GM23338 (cell line): Measurements from ENCODE around the gene NME4. TPM values are rescaled to one million over a fixed set of nuclear protein-coding genes. Genes with fewer than 3 reads are reported as not detected.
A peak's percentile ranks its signal among the peaks of the same experiment; 100 is the strongest.

ENCODE experiments used
- ATAC-seq: fragments of 200-7000 bp; cut with Tn5 transposase; 3 replicates; pipeline ENCODE4 v1.9.1; 2020
- DNase-seq: peaks from one replicate; pipeline ENCODE4 v3.0.0-alpha.2; 2015; ENCODE audit warnings: low spot score
- H2AFZ ChIP-seq: fragments of 200-600 bp; sonication (generic); 2 replicates; pipeline ENCODE4 v1.8.0; 2016; ENCODE audit warnings: antibody characterized with exemption, mild to moderate bottlenecking, moderate library complexity
- H3F3A ChIP-seq: fragments of 200-600 bp; sonication (generic); replicated peaks from 2 replicates; pipeline ENCODE4 v1.8.0; 2017; ENCODE audit warnings: antibody characterized with exemption, mixed run types, low read depth
- H3K27ac ChIP-seq: fragments of 200-600 bp; sonication (generic); 2 replicates; pipeline ENCODE4 v1.6.1; 2016; ENCODE audit warnings: low read depth
- H3K27me3 ChIP-seq: fragments of 200-600 bp; sonication (generic); 2 replicates; pipeline ENCODE4 v1.8.0; 2016; ENCODE audit warnings: mild to moderate bottlenecking, mixed run types, moderate library complexity; ENCODE audit not compliant: insufficient read depth
- H3K36me3 ChIP-seq: fragments of 200-600 bp; sonication (generic); 2 replicates; pipeline ENCODE4 v1.8.0; 2016; ENCODE audit warnings: mild to moderate bottlenecking; ENCODE audit not compliant: insufficient read depth
- H3K4me1 ChIP-seq: fragments of 200-600 bp; sonication (generic); 2 replicates; pipeline ENCODE4 v1.8.0; 2016; ENCODE audit warnings: mild to moderate bottlenecking, moderate library complexity; ENCODE audit not compliant: insufficient read depth
- H3K4me2 ChIP-seq: fragments of 200-600 bp; sonication (generic); 2 replicates; pipeline ENCODE4 v1.7.1; 2017; ENCODE audit warnings: mixed run types
- H3K4me3 ChIP-seq: fragments of 200-600 bp; sonication (generic); 2 replicates; pipeline ENCODE4 v1.6.1; 2016; ENCODE audit warnings: mixed run types
- H3K79me2 ChIP-seq: fragments of 200-600 bp; sonication (generic); replicated peaks from 2 replicates; pipeline ENCODE4 v1.8.0; 2017; ENCODE audit warnings: mild to moderate bottlenecking; ENCODE audit not compliant: insufficient read depth
- H3K9me2 ChIP-seq: fragments of 200-600 bp; sonication (generic); 2 replicates; pipeline ENCODE4 v1.8.0; 2017; ENCODE audit not compliant: insufficient read depth
- H4K20me1 ChIP-seq: fragments of 200-600 bp; sonication (generic); replicated peaks from 2 replicates; pipeline ENCODE4 v1.8.0; 2017; ENCODE audit warnings: mild to moderate bottlenecking; ENCODE audit not compliant: insufficient read depth
- H3K27ac Mint-ChIP-seq: 2 replicates; pipeline ENCODE4 v1.8.0; 2020; ENCODE audit warnings: inconsistent platforms, mild to moderate bottlenecking, moderate library complexity, mixed read lengths
- H3K27me3 Mint-ChIP-seq: 3 replicates; pipeline ENCODE4 v1.8.0; 2022; ENCODE audit warnings: low read depth, mild to moderate bottlenecking, moderate library complexity, mixed read lengths, inconsistent platforms; ENCODE audit not compliant: insufficient read depth, poor library complexity
- H3K36me3 Mint-ChIP-seq: 3 replicates; pipeline ENCODE4 v1.8.0; 2021; ENCODE audit warnings: low read depth, mild to moderate bottlenecking, inconsistent platforms, moderate library complexity, mixed read lengths
- H3K4me1 Mint-ChIP-seq: 3 replicates; pipeline ENCODE4 v1.8.0; 2020; ENCODE audit warnings: mild to moderate bottlenecking, inconsistent platforms, mixed read lengths
- H3K4me3 Mint-ChIP-seq: 3 replicates; pipeline ENCODE4 v1.8.0; 2021; ENCODE audit warnings: moderate library complexity, mild to moderate bottlenecking, inconsistent platforms, mixed read lengths
- H3K9me3 Mint-ChIP-seq: 3 replicates; pipeline ENCODE4 v1.8.0; 2020; ENCODE audit warnings: moderate library complexity, mild to moderate bottlenecking, inconsistent platforms, mixed read lengths
- CREB1 ChIP-seq: fragments of 250-450 bp; sonication (Bioruptor Pico); IDR thresholded peaks from 2 replicates; pipeline ENCODE4 v1.5.0; 2020; ENCODE audit warnings: low read depth, mild to moderate bottlenecking, moderate library complexity
- EZH2 ChIP-seq: fragments of 200-600 bp; sonication (generic); IDR thresholded peaks from one replicate; pipeline ENCODE4 v1.8.0; 2017; ENCODE audit warnings: antibody characterized with exemption, mild to moderate bottlenecking, low read depth; ENCODE audit not compliant: unreplicated experiment
- JUNB ChIP-seq: IDR thresholded peaks from one replicate; pipeline ENCODE4 v1.6.1; 2016; ENCODE audit warnings: antibody characterized with exemption; ENCODE audit not compliant: unreplicated experiment
- NANOG ChIP-seq: IDR thresholded peaks from 2 replicates; pipeline ENCODE4 v1.6.1; 2016; ENCODE audit warnings: antibody characterized with exemption, borderline replicate concordance
- POLR2AphosphoS5 ChIP-seq: IDR thresholded peaks from 2 replicates; pipeline ENCODE4 v1.6.1; 2016; ENCODE audit warnings: antibody characterized with exemption, low read depth
- STAT1 ChIP-seq: IDR thresholded peaks from one replicate; pipeline ENCODE4 v1.6.1; 2016; ENCODE audit warnings: antibody characterized with exemption; ENCODE audit not compliant: unreplicated experiment
- ZNF114 ChIP-seq: fragments of 250-450 bp; sonication (Bioruptor Pico); IDR thresholded peaks from 2 replicates; pipeline ENCODE4 v1.5.0; 2020; ENCODE audit warnings: mild to moderate bottlenecking, moderate library complexity
- ZNF331 ChIP-seq: fragments of 250-450 bp; sonication (Bioruptor Pico); IDR thresholded peaks from 2 replicates; pipeline ENCODE4 v1.5.0; 2020; ENCODE audit warnings: low read depth, mild to moderate bottlenecking, moderate library complexity
- polyA plus RNA-seq: library from polyadenylated mRNA; unstranded; fragments of >200 nt; fragmentation: Nextera tagmentation; extraction: Ambion mirVana; gene quantifications from 2 replicates; pipeline ENCODE4 v1.2.1, GENCODE V29; 2016
- total RNA-seq: library from RNA; depleted of rRNA; stranded (reverse); fragments of >200 nt; shearing (Covaris generic); gene quantifications from 2 replicates; pipeline ENCODE4 v1.2.3, GENCODE V29; 2014
- TF ChIP-seq, protein P1 (sequence below): IDR thresholded peaks from one replicate; pipeline ENCODE4 v1.6.1; 2018; ENCODE audit warnings: antibody characterized with exemption; ENCODE audit not compliant: unreplicated experiment
- TF ChIP-seq, protein P2 (sequence below), 2 experiments: fragments of 200-600 bp in 1 of 2; sonication (generic) in 1 of 2; conservative IDR thresholded peaks; 2 replicates each; pipeline versions ENCODE4 v1.5.1 to v1.6.1; 2016 to 2017; ENCODE audit warnings: antibody characterized with exemption in 2 of 2, low read depth in 2 of 2, mild to moderate bottlenecking in 2 of 2, moderate library complexity in 1 of 2
- TF ChIP-seq, protein P3 (sequence below): IDR thresholded peaks from 2 replicates; pipeline ENCODE4 v1.6.1; 2016; ENCODE audit warnings: antibody characterized with exemption

NME4 gene
- total and polyA plus RNA-seq, 2 experiments from 2014 or later = 249 to 511 TPM

DNA sequence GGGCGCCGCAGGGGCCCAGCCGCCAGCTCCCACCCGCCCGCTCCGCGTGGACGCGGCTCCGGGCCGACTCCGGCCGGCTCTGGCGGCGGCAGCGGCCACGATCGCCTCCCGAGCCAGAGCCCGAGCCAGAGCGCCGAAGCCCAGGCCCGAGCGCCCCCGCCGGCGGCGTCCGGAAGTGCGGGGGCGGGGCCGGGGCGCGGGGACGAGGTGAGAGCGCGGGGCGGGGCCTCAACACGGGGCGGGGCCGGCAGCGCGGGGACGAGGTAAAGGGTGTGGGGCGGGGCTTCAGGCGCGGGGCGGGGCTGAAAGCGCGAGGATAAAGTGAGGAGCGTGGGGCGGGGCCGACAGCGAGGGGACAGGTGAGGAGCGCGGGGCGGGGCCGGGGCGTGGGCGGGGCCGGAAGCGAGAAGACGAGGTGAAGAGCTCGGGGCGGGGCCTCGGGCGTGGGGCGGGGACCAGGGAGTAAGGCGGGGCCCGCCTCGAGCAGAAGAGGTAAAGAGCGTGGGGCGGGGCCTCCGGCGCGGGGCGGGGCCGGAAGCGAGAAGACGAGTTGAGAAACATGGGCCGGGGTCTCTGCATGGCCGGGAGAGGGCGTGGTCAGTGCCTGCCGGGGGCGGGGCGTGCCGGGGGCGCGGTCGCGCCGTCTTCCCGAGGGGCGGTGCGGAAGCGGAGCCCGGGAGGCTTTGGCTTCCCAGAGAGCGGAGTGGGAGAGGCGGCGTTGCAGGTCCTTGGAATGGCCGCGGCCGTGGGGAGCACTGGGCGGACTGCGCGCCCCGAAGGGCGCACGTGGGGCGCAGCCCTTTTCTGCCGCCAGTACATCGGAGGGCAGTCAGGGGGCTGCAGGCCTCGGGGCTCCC lies 44.2 kb upstream of the NME4 start, which contains the start of gene AXIN1 (continued):
- TF ChIP-seq, protein P1, sequence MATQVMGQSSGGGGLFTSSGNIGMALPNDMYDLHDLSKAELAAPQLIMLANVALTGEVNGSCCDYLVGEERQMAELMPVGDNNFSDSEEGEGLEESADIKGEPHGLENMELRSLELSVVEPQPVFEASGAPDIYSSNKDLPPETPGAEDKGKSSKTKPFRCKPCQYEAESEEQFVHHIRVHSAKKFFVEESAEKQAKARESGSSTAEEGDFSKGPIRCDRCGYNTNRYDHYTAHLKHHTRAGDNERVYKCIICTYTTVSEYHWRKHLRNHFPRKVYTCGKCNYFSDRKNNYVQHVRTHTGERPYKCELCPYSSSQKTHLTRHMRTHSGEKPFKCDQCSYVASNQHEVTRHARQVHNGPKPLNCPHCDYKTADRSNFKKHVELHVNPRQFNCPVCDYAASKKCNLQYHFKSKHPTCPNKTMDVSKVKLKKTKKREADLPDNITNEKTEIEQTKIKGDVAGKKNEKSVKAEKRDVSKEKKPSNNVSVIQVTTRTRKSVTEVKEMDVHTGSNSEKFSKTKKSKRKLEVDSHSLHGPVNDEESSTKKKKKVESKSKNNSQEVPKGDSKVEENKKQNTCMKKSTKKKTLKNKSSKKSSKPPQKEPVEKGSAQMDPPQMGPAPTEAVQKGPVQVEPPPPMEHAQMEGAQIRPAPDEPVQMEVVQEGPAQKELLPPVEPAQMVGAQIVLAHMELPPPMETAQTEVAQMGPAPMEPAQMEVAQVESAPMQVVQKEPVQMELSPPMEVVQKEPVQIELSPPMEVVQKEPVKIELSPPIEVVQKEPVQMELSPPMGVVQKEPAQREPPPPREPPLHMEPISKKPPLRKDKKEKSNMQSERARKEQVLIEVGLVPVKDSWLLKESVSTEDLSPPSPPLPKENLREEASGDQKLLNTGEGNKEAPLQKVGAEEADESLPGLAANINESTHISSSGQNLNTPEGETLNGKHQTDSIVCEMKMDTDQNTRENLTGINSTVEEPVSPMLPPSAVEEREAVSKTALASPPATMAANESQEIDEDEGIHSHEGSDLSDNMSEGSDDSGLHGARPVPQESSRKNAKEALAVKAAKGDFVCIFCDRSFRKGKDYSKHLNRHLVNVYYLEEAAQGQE = no peak

DNA sequence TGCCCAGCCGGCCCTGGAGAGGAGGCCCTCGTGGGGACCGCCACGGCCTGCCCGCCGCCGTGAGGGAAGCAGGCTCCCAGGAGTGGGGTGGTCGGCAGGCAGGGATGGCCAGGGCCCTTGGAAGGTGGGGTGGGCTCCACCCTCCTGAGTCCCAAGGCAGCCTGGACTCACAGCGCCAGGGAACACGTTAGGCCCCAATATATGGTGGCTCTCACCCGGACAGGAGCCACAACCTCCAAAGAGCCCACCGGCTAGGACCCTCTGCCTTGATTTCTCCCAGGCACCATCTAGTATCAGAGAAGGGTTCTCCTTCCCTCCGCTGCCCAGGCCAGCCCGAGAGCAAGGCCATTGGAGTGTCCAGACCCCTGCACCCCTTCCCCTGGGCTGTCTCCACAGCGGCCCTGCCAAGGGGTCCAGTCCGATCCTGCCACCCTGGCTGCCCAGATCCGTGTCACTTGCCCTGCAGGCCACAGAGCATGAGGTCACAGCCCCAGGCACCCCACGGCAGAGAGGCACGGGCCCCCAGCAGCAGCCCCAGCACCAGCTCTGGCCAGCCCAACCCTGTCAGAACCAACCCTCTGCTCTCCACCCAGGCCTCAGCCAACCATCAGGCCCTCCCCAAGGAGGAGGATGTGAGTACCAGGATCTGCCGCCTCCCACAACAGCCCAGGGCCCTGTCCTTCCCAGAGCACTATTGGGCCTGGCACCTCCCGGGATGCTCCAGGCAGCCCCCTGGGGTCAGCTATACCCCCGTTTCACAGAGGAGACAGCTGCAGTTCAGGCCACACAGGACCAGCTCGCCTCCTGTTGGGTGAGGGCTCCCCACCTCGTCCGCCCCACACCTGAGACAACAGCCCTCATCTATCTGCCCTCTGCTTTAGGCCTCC lies 43.4 kb upstream of the NME4 start:
- Histone ChIP-seq H3K79me2 (peaks cover 33% of the 10 kb centered on the region), H3K27ac (no peak overlapping the region), H3F3A (peaks cover 3% of the 10 kb centered on the region; the same call in 1 of the 2 replicates), H3K27me3 (no peaks in the 10 kb centered on the region), H4K20me1 (peaks cover 19% of the 10 kb centered on the region), H2AFZ (no peak overlapping the region), H3K9me2 (no peaks in the 10 kb centered on the region), H3K36me3 (no peaks in the 10 kb centered on the region), H3K4me1 (no peaks in the 10 kb centered on the region; the same call in 1 of the 2 replicates), H3K4me2 (peak overlapping the region; percentile 81), H3K4me3 (peak overlapping the region; percentile 56)
- H3K4me3 Mint-ChIP-seq = peak overlapping the region; percentile 14; the same call in 1 of the 3 replicates
- no peak for DNase-seq
- peaks cover 9% of the 10 kb centered on the region for H3K36me3 Mint-ChIP-seq
- ATAC-seq = peak; percentile 49
- H3K4me1 Mint-ChIP-seq = peaks cover 11% of the 10 kb centered on the region
- H3K27me3 Mint-ChIP-seq = peaks cover 3% of the 10 kb centered on the region
- no peak overlapping the region for H3K27ac Mint-ChIP-seq
- no peaks in the 10 kb centered on the region for H3K9me3 Mint-ChIP-seq
- TF ChIP-seq POLR2AphosphoS5 (no peak), CREB1 (CRISPR knock-in tag) (no peak), NANOG (no peak), JUNB (no peak), EZH2 (no peak), ZNF331 (CRISPR knock-in tag) (no peak), STAT1 (no peak), ZNF114 (CRISPR knock-in tag) (no peak)
- TF ChIP-seq, protein P2, sequence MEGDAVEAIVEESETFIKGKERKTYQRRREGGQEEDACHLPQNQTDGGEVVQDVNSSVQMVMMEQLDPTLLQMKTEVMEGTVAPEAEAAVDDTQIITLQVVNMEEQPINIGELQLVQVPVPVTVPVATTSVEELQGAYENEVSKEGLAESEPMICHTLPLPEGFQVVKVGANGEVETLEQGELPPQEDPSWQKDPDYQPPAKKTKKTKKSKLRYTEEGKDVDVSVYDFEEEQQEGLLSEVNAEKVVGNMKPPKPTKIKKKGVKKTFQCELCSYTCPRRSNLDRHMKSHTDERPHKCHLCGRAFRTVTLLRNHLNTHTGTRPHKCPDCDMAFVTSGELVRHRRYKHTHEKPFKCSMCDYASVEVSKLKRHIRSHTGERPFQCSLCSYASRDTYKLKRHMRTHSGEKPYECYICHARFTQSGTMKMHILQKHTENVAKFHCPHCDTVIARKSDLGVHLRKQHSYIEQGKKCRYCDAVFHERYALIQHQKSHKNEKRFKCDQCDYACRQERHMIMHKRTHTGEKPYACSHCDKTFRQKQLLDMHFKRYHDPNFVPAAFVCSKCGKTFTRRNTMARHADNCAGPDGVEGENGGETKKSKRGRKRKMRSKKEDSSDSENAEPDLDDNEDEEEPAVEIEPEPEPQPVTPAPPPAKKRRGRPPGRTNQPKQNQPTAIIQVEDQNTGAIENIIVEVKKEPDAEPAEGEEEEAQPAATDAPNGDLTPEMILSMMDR (conservative IDR thresholded peaks at IDR 0.05; ENCODE audit: low read depth in 2 of 2) = no peak
- TF ChIP-seq, protein P1 = no peak
- TF ChIP-seq, protein P3, sequence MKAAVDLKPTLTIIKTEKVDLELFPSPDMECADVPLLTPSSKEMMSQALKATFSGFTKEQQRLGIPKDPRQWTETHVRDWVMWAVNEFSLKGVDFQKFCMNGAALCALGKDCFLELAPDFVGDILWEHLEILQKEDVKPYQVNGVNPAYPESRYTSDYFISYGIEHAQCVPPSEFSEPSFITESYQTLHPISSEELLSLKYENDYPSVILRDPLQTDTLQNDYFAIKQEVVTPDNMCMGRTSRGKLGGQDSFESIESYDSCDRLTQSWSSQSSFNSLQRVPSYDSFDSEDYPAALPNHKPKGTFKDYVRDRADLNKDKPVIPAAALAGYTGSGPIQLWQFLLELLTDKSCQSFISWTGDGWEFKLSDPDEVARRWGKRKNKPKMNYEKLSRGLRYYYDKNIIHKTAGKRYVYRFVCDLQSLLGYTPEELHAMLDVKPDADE = no peak
